ENCODE data around the gene CEPT1. TPM values are rescaled to one million over a fixed set of nuclear protein-coding genes. Genes with fewer than 3 reads are reported as not detected.

Gene CEPT1
- total and polyA plus RNA-seq, 2 donors (not counting 3 experiments of a cell fraction or from before 2014, with no cell fraction given) = 13.6 to 29.1 TPM

- Histone ChIP-seq H3K36me3 (ENCODE audit: control insufficient read depth in 2 of 2, extremely low read depth in 1 of 2, insufficient read depth in 2 of 2, low read length in 2 of 2) (no peaks in the 10 kb centered on the region), H3K9me3 (replicated peaks; ENCODE audit: control insufficient read depth, insufficient read depth, low read length) (no peaks in the 10 kb centered on the region), H3K4me1 (ENCODE audit: control insufficient read depth, extremely low read depth, insufficient read depth, low read length) (no peaks in the 10 kb centered on the region), H2AFZ (ENCODE audit: low read depth, low read length) (no peak overlapping the region), H4K20me1 (replicated peaks; ENCODE audit: control insufficient read depth, extremely low read depth, insufficient read depth, low read length) (no peaks in the 10 kb centered on the region), H3K4me3 (replicated peaks in 1 of 3; ENCODE audit: insufficient read depth in 1 of 3, low read depth in 1 of 3, low read length in 3 of 3) (no peak overlapping the region), H3K27me3 (ENCODE audit: control insufficient read depth in 2 of 2, insufficient read depth in 2 of 2, low read length in 2 of 2) (no peaks in the 10 kb centered on the region), H3K27ac (ENCODE audit: insufficient read depth, low read depth, low read length) (no peak overlapping the region), H3K9me1 (replicated peaks; ENCODE audit: control insufficient read depth, extremely low read depth, insufficient read depth, low read length) (no peaks in the 10 kb centered on the region), H3K79me2 (ENCODE audit: control insufficient read depth, insufficient read depth, low read length) (no peaks in the 10 kb centered on the region), H3K9ac (replicated peaks; ENCODE audit: extremely low read depth, insufficient read depth, low read length) (no peak overlapping the region), H3K4me2 (ENCODE audit: insufficient read depth, low read length) (no peak overlapping the region)
- intact Hi-C loops (cut with micrococcal nuclease) = no loop called here
- FAIRE-seq = no peak
- DNase-seq (ENCODE audit: low read depth, low spot score) = no peak
- ChIA-PET POLR2A (no interaction called here), CTCF (no interaction called here)
- dilution Hi-C loops (cut with MboI; ENCODE audit: extremely low pct_ligation_motif_present, low sequenced_read_pairs) = no loop called here
- no peak for TF ChIP-seq EZH2 (IDR thresholded peaks at IDR 0.05; ENCODE audit: borderline replicate concordance, low read depth, low read length, severe bottlenecking)
- no peak for TF ChIP-seq POLR2AphosphoS5 (IDR thresholded peaks at IDR 0.05; ENCODE audit: insufficient read depth, low read depth, low read length)
- no peak for TF ChIP-seq FOS (IDR thresholded peaks at IDR 0.05; ENCODE audit: borderline replicate concordance, insufficient read depth, low read length)
- BruUV-seq (replicated peaks) = no TSS peak
Observed at GRCh38 chr1:111097356-111098099, 42.5 kb upstream of the CEPT1 start.

DNA sequence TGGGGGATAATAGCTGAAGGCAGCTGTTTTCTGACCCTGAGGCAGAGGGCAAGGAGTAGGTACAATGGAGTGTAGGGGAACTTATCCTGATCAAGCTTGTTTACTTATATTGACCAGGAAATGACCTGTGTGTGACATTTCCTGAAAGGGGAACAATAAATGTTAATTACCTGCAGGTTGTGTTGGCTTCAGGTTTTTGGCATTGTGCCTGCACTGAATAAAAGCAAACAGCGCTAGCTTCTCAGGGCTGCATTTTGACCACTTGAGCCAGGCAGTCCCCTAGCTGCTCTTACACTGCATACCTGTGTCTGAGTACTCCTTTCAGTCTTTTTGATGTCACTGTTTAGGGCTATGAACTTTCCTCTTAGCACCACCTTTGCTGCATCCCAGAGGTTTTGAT, 40.7 kb upstream of the CEPT1 start:
- H3K4me1 ChIP-seq (ENCODE audit: control insufficient read depth, extremely low read depth, insufficient read depth, low read length) = no peaks in the 10 kb centered on the region
- intact Hi-C loops (cut with micrococcal nuclease) = no loop called here
- no peaks in the 10 kb centered on the region for H3K79me2 ChIP-seq (ENCODE audit: control insufficient read depth, insufficient read depth, low read length)
- no peaks in the 10 kb centered on the region for H3K36me3 ChIP-seq (ENCODE audit: control insufficient read depth in 2 of 2, extremely low read depth in 1 of 2, insufficient read depth in 2 of 2, low read length in 2 of 2)
- no peaks in the 10 kb centered on the region for H3K9me1 ChIP-seq (replicated peaks; ENCODE audit: control insufficient read depth, extremely low read depth, insufficient read depth, low read length)
- H3K27me3 ChIP-seq (ENCODE audit: control insufficient read depth in 2 of 2, insufficient read depth in 2 of 2, low read length in 2 of 2) = no peaks in the 10 kb centered on the region
- no peak overlapping the region for H3K4me3 ChIP-seq (replicated peaks in 1 of 3; ENCODE audit: insufficient read depth in 1 of 3, low read depth in 1 of 3, low read length in 3 of 3)
- ChIA-PET CTCF (no interaction called here), POLR2A (no interaction called here)
- no peak overlapping the region for H2AFZ ChIP-seq (ENCODE audit: low read depth, low read length)
- no peak overlapping the region for H3K4me2 ChIP-seq (ENCODE audit: insufficient read depth, low read length)
- BruUV-seq (replicated peaks) = no TSS peak
- H3K27ac ChIP-seq (ENCODE audit: insufficient read depth, low read depth, low read length) = no peak overlapping the region
- peak; percentile 6 for DNase-seq (ENCODE audit: low read depth, low spot score)
- no peaks in the 10 kb centered on the region for H4K20me1 ChIP-seq (replicated peaks; ENCODE audit: control insufficient read depth, extremely low read depth, insufficient read depth, low read length)
- no peaks in the 10 kb centered on the region for H3K9me3 ChIP-seq (replicated peaks; ENCODE audit: control insufficient read depth, insufficient read depth, low read length)
- no peak for FAIRE-seq
- dilution Hi-C loops (cut with MboI; ENCODE audit: extremely low pct_ligation_motif_present, low sequenced_read_pairs) = no loop called here
- no peak for TF ChIP-seq GATA2 (IDR thresholded peaks at IDR 0.05; ENCODE audit: insufficient read depth, insufficient read length, low read depth, low read length)
- no peak for TF ChIP-seq EZH2 (IDR thresholded peaks at IDR 0.05; ENCODE audit: borderline replicate concordance, low read depth, low read length, severe bottlenecking)
- no peak for TF ChIP-seq CTCF (IDR thresholded peaks at IDR 0.05; ENCODE audit: extremely low read depth in 1 of 2, insufficient read depth in 1 of 2, low read depth in 1 of 2, low read length in 2 of 2)
- no peak for TF ChIP-seq FOS (IDR thresholded peaks at IDR 0.05; ENCODE audit: borderline replicate concordance, insufficient read depth, low read length)
- no peak for TF ChIP-seq POLR2AphosphoS5 (IDR thresholded peaks at IDR 0.05; ENCODE audit: insufficient read depth, low read depth, low read length)
- TF ChIP-seq JUN (IDR thresholded peaks at IDR 0.05; ENCODE audit: borderline replicate concordance, insufficient read depth, insufficient read length, low read depth) = no peak
- no peak for TF ChIP-seq MAX (IDR thresholded peaks at IDR 0.05; ENCODE audit: insufficient read depth, insufficient read length)
- TF ChIP-seq MYC (IDR thresholded peaks at IDR 0.05; ENCODE audit: low read depth, low read length) = no peak
- no peak overlapping the region for H3K9ac ChIP-seq (replicated peaks; ENCODE audit: extremely low read depth, insufficient read depth, low read length)

Data from endothelial cell of umbilical vein (primary cell).